Peyer's patch (tissue), 4 donors: Measurements from ENCODE around the gene AKAP13.

Experiments
- POLR2A ChIP-seq, 2 donors: fragments of 450-650 bp; IDR thresholded peaks; one replicate each; pipeline ENCODE4 v1.5.1; 2017; ENCODE audit warnings: antibody characterized with exemption in 2 of 2, mild to moderate bottlenecking in 2 of 2, moderate library complexity in 2 of 2
- TF ChIP-seq, protein P1 (sequence below), 6 experiments: fragments of 450-650 bp in 4 of 6; fragments of 200-600 bp in 2 of 6; sonication (generic) in 1 of 6; IDR thresholded peaks; one replicate each; pipeline ENCODE4 v1.5.1; 2017 to 2019; ENCODE audit warnings: antibody characterized with exemption in 6 of 6, mild to moderate bottlenecking in 3 of 6, moderate library complexity in 1 of 6

DNA sequence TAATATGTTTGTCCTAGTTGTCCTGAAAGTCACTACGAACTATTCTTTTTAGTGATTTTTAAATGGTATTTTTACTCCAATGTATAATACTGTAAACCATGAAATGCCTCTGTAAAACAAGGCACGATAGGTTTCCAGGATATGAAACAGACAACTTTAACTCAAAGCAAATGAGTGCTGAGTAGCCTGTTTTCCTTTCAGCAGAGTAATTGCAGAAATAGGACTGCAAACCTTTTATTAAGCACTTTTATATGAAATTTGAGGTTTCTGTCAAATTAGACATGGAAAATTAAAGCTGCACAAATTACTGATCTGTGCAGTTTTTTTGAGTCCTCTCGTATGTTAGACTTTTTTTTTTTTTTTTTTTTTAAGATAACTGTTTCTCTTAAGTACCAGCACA, 16.2 kb downstream of the AKAP13 start:
- TF ChIP-seq, protein P1, sequence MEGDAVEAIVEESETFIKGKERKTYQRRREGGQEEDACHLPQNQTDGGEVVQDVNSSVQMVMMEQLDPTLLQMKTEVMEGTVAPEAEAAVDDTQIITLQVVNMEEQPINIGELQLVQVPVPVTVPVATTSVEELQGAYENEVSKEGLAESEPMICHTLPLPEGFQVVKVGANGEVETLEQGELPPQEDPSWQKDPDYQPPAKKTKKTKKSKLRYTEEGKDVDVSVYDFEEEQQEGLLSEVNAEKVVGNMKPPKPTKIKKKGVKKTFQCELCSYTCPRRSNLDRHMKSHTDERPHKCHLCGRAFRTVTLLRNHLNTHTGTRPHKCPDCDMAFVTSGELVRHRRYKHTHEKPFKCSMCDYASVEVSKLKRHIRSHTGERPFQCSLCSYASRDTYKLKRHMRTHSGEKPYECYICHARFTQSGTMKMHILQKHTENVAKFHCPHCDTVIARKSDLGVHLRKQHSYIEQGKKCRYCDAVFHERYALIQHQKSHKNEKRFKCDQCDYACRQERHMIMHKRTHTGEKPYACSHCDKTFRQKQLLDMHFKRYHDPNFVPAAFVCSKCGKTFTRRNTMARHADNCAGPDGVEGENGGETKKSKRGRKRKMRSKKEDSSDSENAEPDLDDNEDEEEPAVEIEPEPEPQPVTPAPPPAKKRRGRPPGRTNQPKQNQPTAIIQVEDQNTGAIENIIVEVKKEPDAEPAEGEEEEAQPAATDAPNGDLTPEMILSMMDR (IDR thresholded peaks at IDR 0.05), result no peak
- TF ChIP-seq POLR2A (IDR thresholded peaks at IDR 0.05), result no peak
